SK-N-SH (cell line): Measurements from ENCODE around the gene TFAP2E. TPM values are rescaled to one million over a fixed set of nuclear protein-coding genes. Genes with fewer than 3 reads are reported as not detected.
A peak's percentile ranks its signal among the peaks of the same experiment; 100 is the strongest.

Experiments used
- CTCF ChIA-PET: fragments of 300-600, 350-600 bp; formaldehyde crosslinking; extraction: SDS; loops from one replicate; lab custom pipeline; 2021; lab: Yijun Ruan, JAX
- POLR2A ChIA-PET: fragments of 350-600 bp; sonication (Branson Sonifier 250); formaldehyde crosslinking; extraction: SDS; loops from one replicate; lab custom pipeline; 2020; ENCODE audit warnings: antibody characterized with exemption, inconsistent platforms; lab: Yijun Ruan, JAX
- DNase-seq: peaks from one replicate; pipeline ENCODE4 v3.0.0; 2012
- H2AFZ ChIP-seq: fragments of 200-600 bp; sonication (generic); 2 replicates; pipeline ENCODE4 v1.8.1; 2016; ENCODE audit warnings: antibody characterized with exemption, mild to moderate bottlenecking, low read depth
- H3F3A ChIP-seq: fragments of 200-600 bp; sonication (generic); replicated peaks from 2 replicates; pipeline ENCODE3; 2016; ENCODE audit warnings: antibody characterized with exemption, mild to moderate bottlenecking; ENCODE audit not compliant: insufficient read depth
- H3K27ac ChIP-seq, 2 experiments: fragments of 200-500 bp in 1 of 2; fragments of 200-600 bp in 1 of 2; sonication (Bioruptor generic) in 1 of 2; sonication (generic), shearing (Covaris generic) in 1 of 2; 2 replicates each; pipeline versions ENCODE4 v1.5.1 to v1.6.1; 2014 to 2016; ENCODE audit warnings: low read depth in 2 of 2, inconsistent platforms in 1 of 2, low read length in 1 of 2, mild to moderate bottlenecking in 1 of 2, mixed read lengths in 1 of 2
- H3K27me3 ChIP-seq: fragments of 200-600 bp; sonication (generic), shearing (Covaris generic); 2 replicates; pipeline ENCODE4 v1.6.1; 2016; ENCODE audit warnings: mixed run types; ENCODE audit not compliant: insufficient read depth
- H3K36me3 ChIP-seq, 2 experiments: fragments of 200-500 bp in 1 of 2; fragments of 200-600 bp in 1 of 2; sonication (Bioruptor generic) in 1 of 2; sonication (generic) in 1 of 2; replicated peaks in 1 of 2; 2 replicates each; pipeline versions ENCODE3 to v1.5.1; 2014 to 2016; ENCODE audit warnings: low read length in 1 of 2, mild to moderate bottlenecking in 1 of 2; ENCODE audit not compliant: insufficient read depth in 2 of 2, control insufficient read depth in 1 of 2
- H3K4me1 ChIP-seq, 2 experiments: fragments of 200-500 bp in 1 of 2; fragments of 200-600 bp in 1 of 2; sonication (Bioruptor generic) in 1 of 2; sonication (generic), shearing (Covaris generic) in 1 of 2; 2 replicates each; pipeline versions ENCODE4 v1.5.1 to v1.6.1; 2014 to 2016; ENCODE audit warnings: low read depth in 1 of 2, low read length in 1 of 2, mixed run types in 1 of 2; ENCODE audit not compliant: insufficient read depth in 2 of 2, control insufficient read depth in 1 of 2
- H3K4me2 ChIP-seq: fragments of 200-600 bp; sonication (generic), shearing (Covaris generic); 2 replicates; pipeline ENCODE4 v1.6.1; 2017; ENCODE audit warnings: mixed run types
- H3K4me3 ChIP-seq, 2 experiments: fragments of 200-500 bp in 1 of 2; fragments of 200-600 bp in 1 of 2; sonication (Bioruptor generic) in 1 of 2; sonication (generic), shearing (Covaris generic) in 1 of 2; 2 replicates each; pipeline versions ENCODE4 v1.5.1 to v1.8.1; 2014 to 2016; ENCODE audit warnings: low read depth in 2 of 2, inconsistent platforms in 1 of 2, low read length in 1 of 2, mild to moderate bottlenecking in 1 of 2, mixed read lengths in 1 of 2, moderate library complexity in 1 of 2
- H3K79me2 ChIP-seq: fragments of 200-600 bp; sonication (generic); 2 replicates; pipeline ENCODE4 v1.8.1; 2017; ENCODE audit warnings: mild to moderate bottlenecking; ENCODE audit not compliant: insufficient read depth
- H3K9ac ChIP-seq: fragments of 200-600 bp; sonication (generic); 2 replicates; pipeline ENCODE4 v1.6.1; 2017; ENCODE audit warnings: mixed run types
- H3K9me2 ChIP-seq: fragments of 200-600 bp; sonication (generic); 2 replicates; pipeline ENCODE4 v1.6.1; 2017; ENCODE audit warnings: mixed run types
- H3K9me3 ChIP-seq: fragments of 200-600 bp; sonication (generic); 2 replicates; pipeline ENCODE4 v1.6.1; 2017; ENCODE audit warnings: mixed run types, mild to moderate bottlenecking, moderate library complexity
- H4K20me1 ChIP-seq: fragments of 200-600 bp; sonication (generic); 2 replicates; pipeline ENCODE4 v1.6.1; 2017; ENCODE audit warnings: mild to moderate bottlenecking, mixed run types; ENCODE audit not compliant: insufficient read depth
- CHD2 ChIP-seq: fragments of 150-350 bp; IDR thresholded peaks from 2 replicates; pipeline ENCODE4 v1.6.1; 2018; ENCODE audit warnings: low read length; ENCODE audit not compliant: partially characterized antibody
- CTCF ChIP-seq: fragments of 200-600 bp; sonication (generic); IDR thresholded peaks from 2 replicates; pipeline ENCODE4 v1.6.1; 2017; ENCODE audit warnings: antibody characterized with exemption, mild to moderate bottlenecking, moderate library complexity
- ELF1 ChIP-seq: IDR thresholded peaks from 2 replicates; pipeline ENCODE4 v1.4.0; 2012
- FOSL2 ChIP-seq: IDR thresholded peaks from 2 replicates; pipeline ENCODE4 v1.4.0; 2012; ENCODE audit warnings: low read depth, mild to moderate bottlenecking, moderate library complexity, borderline replicate concordance
- JUND ChIP-seq: IDR thresholded peaks from 2 replicates; pipeline ENCODE4 v1.4.0; 2012
- MXI1 ChIP-seq: IDR thresholded peaks from 2 replicates; pipeline ENCODE4 v1.6.1; 2012; ENCODE audit warnings: mild to moderate bottlenecking, low read depth, low read length, improper control_type of control experiment
- NFIC ChIP-seq: IDR thresholded peaks from 2 replicates; pipeline ENCODE4 v1.4.0; 2012; ENCODE audit warnings: borderline replicate concordance
- PBX3 ChIP-seq: IDR thresholded peaks from 2 replicates; pipeline ENCODE4; 2012
- RAD21 ChIP-seq: IDR thresholded peaks from 2 replicates; pipeline ENCODE4 v1.6.1; 2012; ENCODE audit warnings: mild to moderate bottlenecking, low read length
- RCOR1 ChIP-seq: fragments of 150-350 bp; IDR thresholded peaks from 2 replicates; pipeline ENCODE4 v1.6.1; 2017; ENCODE audit warnings: antibody characterized with exemption, low read length
- RFX5 ChIP-seq: IDR thresholded peaks from 2 replicates; pipeline ENCODE4 v1.6.1; 2012; ENCODE audit warnings: mild to moderate bottlenecking, improper control_type of control experiment, low read length
- RXRA ChIP-seq: IDR thresholded peaks from 2 replicates; pipeline ENCODE4 v1.4.0; 2012; ENCODE audit warnings: low read depth, mild to moderate bottlenecking, borderline replicate concordance
- SMC3 ChIP-seq: IDR thresholded peaks from 2 replicates; pipeline ENCODE4 v1.6.1; 2012; ENCODE audit warnings: low read depth, low read length, improper control_type of control experiment
- TEAD4 ChIP-seq: IDR thresholded peaks from 2 replicates; pipeline ENCODE4 v1.4.0; 2012; ENCODE audit warnings: mild to moderate bottlenecking, borderline replicate concordance; ENCODE audit not compliant: insufficient read depth
- WGBS: methylation state at CpG from one replicate; pipeline ENCODE4 v1.1.6; 2017; ENCODE audit warnings: low lambda C conversion rate; 5-methylcytosine and 5-hydroxymethylcytosine counted together
- polyA plus RNA-seq, 3 experiments: library from polyadenylated mRNA; depleted of rRNA; stranded (reverse); fragments of >200 nt; gene quantifications; 2 replicates each; pipeline ENCODE4 v1.2.3, GENCODE V29; 2012

Gene TFAP2E
- polyA plus RNA-seq, 1 of the 3 experiments (the other 2 are of a cell fraction): 0.59 TPM

GRCh38 chr1:35567947-35568558 is 5.1 kb upstream of the TFAP2E start (continued):
- TF ChIP-seq SMC3: no peak
- no peak for TF ChIP-seq TEAD4

GRCh38 chr1:35568975-35569395 is 4.1 kb upstream of the TFAP2E start:
- Histone ChIP-seq H3K9ac (no peak overlapping the region), H3F3A (no peaks in the 10 kb centered on the region), H2AFZ (no peak overlapping the region), H3K4me1 (peaks cover 0 to 7% of the 10 kb centered on the region in 2 experiments; a peak in 1 of 4 replicates), H3K79me2 (no peaks in the 10 kb centered on the region), H3K36me3 (peaks cover 0 to 20% of the 10 kb centered on the region in 2 experiments), H3K4me3 (no peak overlapping the region; a peak in 1 of 4 replicates), H3K27me3 (no peaks in the 10 kb centered on the region), H3K9me2 (no peaks in the 10 kb centered on the region), H3K27ac (no peak overlapping the region), H4K20me1 (no peaks in the 10 kb centered on the region), H3K9me3 (no peaks in the 10 kb centered on the region), H3K4me2 (no peak overlapping the region)
- peak; percentile 88 for DNase-seq
- ChIA-PET POLR2A (interaction anchor here (0.7 to 1.7 kb wide), 4 partner anchors 11 to 158 kb away, joined by 3 to 7 read pairs (median 4); partner anchors contain the start of gene NCDN), CTCF (interaction anchor here (0.6 to 11.7 kb wide), 42 partner anchors 9 to 304 kb away, joined by 3 to 347 read pairs (median 4); partner anchors contain the start of genes C1orf216 and CLSPN)
- 41% methylated on average over 4 of the region's 4 CpGs for WGBS
- no peak for TF ChIP-seq RXRA
- TF ChIP-seq RAD21: peak; percentile 93
- TF ChIP-seq JUND: no peak
- no peak for TF ChIP-seq FOSL2
- TF ChIP-seq CHD2: no peak
- no peak for TF ChIP-seq RCOR1
- TF ChIP-seq CTCF: peak; percentile 89
- peak; percentile 96 for TF ChIP-seq SMC3
- no peak for TF ChIP-seq ELF1
- peak; percentile 48; the same call in 1 of the 2 replicates for TF ChIP-seq NFIC
- TF ChIP-seq PBX3: no peak
- no peak for TF ChIP-seq MXI1
- no peak for TF ChIP-seq TEAD4
- no peak for TF ChIP-seq RFX5
